Mucosa of gallbladder (tissue), 1 donor: ENCODE measurements around the gene SMYD2. TPM values are rescaled to one million over a fixed set of nuclear protein-coding genes. Genes with fewer than 3 reads are reported as not detected.

Source experiments
- DNase-seq: peaks from one replicate; pipeline ENCODE4 v3.0.0-alpha.2; 2020; ENCODE audit warnings: low spot score
- total RNA-seq: library from RNA; stranded (reverse); gene quantifications from one replicate; pipeline ENCODE4 v1.2.1, GENCODE V29; 2021
- donor health status: DM: no; HTN: no; CAD: no.

Gene SMYD2
- total RNA-seq, 1 donor from 2014 or later: 21.6 TPM

- DNase-seq: no peak
These were observed 22.4 kb downstream of the SMYD2 start for GRCh38 chr1:214303141-214303930.

- DNase-seq: no peak
These were observed 24.3 kb downstream of the SMYD2 start for GRCh38 chr1:214305164-214305751.

- no peak for DNase-seq
These were observed 25.3 kb downstream of the SMYD2 start for GRCh38 chr1:214306269-214306668.

GRCh38 chr1:214310010-214310409, 29.1 kb downstream of the SMYD2 start:
- no peak for DNase-seq

GRCh38 chr1:214310777-214311690, 30.1 kb downstream of the SMYD2 start:
- DNase-seq: no peak

- no peak for DNase-seq
These were observed 31.6 kb downstream of the SMYD2 start for GRCh38 chr1:214312530-214313051.

GRCh38 chr1:214314178-214314843, 33.4 kb downstream of the SMYD2 start:
- DNase-seq: no peak

- no peak for DNase-seq
These were observed 35.6 kb downstream of the SMYD2 start for GRCh38 chr1:214316593-214316992.

- no peak for DNase-seq
These were observed 36.3 kb downstream of the SMYD2 start for GRCh38 chr1:214317300-214317699.

GRCh38 chr1:214317734-214318133, 36.8 kb downstream of the SMYD2 start:
- DNase-seq: no peak

GRCh38 chr1:214318356-214318755, 37.4 kb downstream of the SMYD2 start:
- no peak for DNase-seq

GRCh38 chr1:214318956-214319736, 38.2 kb downstream of the SMYD2 start:
- no peak for DNase-seq

- no peak for DNase-seq
These were observed 39.0 kb downstream of the SMYD2 start for GRCh38 chr1:214319938-214320337.

GRCh38 chr1:214321705-214322453, 40.9 kb downstream of the SMYD2 start:
- DNase-seq: no peak

GRCh38 chr1:214324896-214325800, 44.2 kb downstream of the SMYD2 start:
- no peak for DNase-seq

- no peak for DNase-seq
These were observed 45.4 kb downstream of the SMYD2 start for GRCh38 chr1:214326406-214326805.

- DNase-seq: no peak
These were observed 46.6 kb downstream of the SMYD2 start for GRCh38 chr1:214327514-214327913.

- peak; percentile 84 for DNase-seq
These were observed 48.0 kb downstream of the SMYD2 start for GRCh38 chr1:214328770-214329469.
